ENCODE results near the gene CRYBG2.

CRYBG2 gene, protein sequence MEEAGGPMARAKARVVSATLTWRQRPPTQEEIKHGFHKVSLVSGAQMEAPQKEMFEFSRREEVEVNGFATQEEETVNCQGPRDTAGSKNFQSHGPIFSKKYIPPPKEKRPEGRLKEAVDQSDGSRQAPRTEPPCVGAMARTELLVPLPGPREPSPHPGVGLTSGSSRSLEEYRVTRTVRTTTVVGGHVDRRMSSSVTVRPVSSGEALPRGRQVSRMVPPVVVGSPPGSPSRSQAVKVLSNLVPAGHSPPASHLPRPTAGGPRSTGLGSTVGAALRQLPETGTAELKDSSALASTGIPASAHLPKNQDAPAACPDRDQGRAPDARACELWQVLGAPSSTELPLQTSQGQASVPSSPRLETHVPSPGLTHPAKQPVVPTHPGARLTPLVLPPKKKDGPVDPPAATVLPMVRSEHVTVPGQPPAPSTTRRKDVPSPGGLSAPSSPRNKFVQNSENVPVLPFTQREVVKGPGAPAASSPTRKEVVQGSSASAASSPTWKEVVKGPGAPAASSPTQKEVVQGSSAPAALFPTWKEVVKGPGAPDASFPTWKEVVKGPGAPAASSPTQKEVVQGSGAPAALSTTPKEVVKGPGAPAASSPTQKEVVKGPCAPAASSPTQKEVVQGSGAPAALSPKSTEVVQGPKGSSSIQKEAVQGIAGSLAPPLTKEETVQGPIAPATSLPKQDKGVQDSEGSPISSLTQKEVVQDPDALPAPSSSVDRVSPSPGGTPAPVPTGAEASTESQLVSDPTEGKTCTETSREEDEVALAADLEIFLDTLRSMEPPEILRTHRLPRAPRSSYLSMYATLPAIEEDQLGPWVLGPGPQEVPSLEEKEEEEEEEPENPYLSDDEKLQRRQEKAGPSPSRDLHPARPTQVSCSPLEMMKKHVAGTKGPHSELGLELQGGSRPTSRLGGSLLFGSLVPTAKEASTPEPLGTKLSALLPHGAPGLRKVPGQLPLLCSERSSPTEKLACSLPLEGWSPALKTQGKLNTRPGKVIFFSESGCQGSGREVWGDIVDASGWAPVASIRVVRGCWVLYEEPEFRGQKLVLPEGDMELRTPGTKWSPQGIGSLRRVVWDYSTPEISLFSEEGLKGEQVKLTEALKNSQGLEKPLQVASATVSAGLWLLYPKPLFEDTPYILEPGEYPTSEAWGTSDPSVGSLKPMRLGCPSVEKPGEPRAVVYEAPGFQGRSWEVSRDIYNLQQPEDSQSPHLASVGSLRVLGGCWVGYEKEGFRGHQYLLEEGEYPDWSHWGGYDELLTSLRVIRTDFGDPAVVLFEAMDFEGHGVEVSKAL (N-terminal part only)

DNA sequence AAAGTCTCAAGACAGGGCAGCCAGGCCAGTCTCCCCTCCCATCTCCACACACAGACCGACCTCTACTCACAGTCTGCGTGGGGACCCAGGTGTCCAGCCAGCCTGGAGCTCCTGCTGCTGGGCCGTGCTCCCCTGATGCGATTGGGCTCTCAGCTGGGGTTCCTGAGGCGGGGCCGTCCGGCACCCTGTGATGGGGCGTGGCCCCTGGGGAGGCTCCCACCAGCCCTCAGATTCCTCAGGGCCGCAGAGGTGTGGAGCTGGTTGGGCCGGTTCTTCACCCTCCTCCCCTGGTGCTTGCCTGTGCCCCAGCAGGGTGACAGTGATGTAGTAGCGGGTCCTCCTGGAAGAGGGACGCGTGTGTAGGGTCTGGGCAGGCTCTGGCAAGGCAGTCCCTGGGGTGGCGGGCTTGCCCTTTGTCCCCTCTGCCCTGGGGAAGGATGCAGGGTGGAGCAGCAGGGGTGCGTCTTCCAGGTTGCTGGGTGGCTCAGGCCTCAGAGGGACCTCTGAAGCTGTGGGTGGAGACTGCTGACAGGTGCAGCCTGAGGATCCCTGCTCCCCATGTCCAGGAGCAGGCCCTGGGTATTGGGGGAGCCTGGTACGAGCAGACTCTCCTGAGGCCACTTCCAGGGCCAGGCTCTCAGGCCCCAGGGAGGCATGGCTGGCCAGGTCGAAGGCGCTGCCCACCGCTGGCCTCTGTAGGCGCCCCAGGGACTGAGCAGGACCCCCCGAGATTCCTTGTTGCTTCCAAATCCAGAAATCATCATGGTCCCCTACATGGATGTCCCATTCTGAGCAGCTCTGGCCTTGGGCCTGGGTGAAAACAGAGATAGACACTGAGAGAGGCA, at the start of gene CRYBG2:
Gene CRYBG2 (minus strand): TSS at position 155 of the 845 bp plus-strand sequence. CDS start 7,473 bp downstream, outside the sequence.
- no peak for DNase-seq (ENCODE audit: extremely low spot score)
- TF ChIP-seq, protein P1, sequence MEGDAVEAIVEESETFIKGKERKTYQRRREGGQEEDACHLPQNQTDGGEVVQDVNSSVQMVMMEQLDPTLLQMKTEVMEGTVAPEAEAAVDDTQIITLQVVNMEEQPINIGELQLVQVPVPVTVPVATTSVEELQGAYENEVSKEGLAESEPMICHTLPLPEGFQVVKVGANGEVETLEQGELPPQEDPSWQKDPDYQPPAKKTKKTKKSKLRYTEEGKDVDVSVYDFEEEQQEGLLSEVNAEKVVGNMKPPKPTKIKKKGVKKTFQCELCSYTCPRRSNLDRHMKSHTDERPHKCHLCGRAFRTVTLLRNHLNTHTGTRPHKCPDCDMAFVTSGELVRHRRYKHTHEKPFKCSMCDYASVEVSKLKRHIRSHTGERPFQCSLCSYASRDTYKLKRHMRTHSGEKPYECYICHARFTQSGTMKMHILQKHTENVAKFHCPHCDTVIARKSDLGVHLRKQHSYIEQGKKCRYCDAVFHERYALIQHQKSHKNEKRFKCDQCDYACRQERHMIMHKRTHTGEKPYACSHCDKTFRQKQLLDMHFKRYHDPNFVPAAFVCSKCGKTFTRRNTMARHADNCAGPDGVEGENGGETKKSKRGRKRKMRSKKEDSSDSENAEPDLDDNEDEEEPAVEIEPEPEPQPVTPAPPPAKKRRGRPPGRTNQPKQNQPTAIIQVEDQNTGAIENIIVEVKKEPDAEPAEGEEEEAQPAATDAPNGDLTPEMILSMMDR (IDR thresholded peaks at IDR 0.05; ENCODE audit: control extremely low read depth, extremely low read depth, low read depth, missing control alignments), result no peak
- ChIA-PET CTCF (interaction anchor here (1.1 to 1.5 kb wide), 3 partner anchors 10 to 63 kb away, joined by 3 to 12 read pairs (median 4); no protein-coding TSS in a partner anchor), POLR2A (no interaction called here)

DNA sequence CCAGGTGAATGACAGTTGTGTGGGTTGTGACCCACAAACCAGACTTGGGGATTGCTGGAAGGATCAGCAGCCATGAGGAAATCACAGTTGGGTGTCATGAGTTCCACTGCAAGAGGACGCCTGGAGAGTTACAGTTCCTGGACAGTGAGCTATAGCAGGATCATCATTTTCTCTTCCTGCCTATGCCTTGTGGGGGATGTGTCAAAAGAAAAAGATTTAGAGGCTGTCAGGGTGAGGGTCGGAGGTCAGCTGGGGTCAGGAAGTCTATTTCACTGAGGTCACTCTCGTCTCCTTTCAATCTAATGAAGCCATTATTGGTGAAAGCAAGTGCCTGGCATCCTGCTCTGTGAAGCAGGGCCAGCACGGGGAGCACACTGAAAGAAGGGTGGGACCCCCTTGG, 49.7 kb upstream of the CRYBG2 start:
- TF ChIP-seq, protein P1 (IDR thresholded peaks at IDR 0.05; ENCODE audit: control extremely low read depth, extremely low read depth, low read depth, missing control alignments), result no peak
- ChIA-PET CTCF (interaction anchor here (1.0 to 5.7 kb wide), 2 partner anchors 13 to 40 kb away, joined by 3 to 42 read pairs; no protein-coding TSS in a partner anchor), POLR2A (no interaction called here)
- DNase-seq (ENCODE audit: extremely low spot score), result no peak

DNA sequence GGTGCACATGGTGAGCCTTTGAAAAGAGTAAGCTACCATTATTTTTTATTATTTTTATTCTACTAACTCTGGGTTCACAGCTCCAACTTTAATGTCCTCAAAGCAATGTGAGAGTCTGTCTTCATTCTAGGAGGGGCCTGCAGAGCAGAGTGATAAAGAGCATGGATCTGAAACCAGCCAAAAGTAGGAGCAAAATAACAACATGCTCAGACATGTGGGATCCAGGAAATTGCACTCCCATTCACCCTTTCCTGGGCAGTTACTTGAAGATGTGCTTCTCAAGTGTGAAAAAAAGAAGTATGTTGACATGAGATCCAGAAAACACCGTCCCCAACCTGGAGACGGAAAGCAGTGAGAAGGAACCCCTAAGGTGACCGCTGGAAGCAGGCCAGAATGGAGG, 48.0 kb upstream of the CRYBG2 start:
- TF ChIP-seq, protein P1 (IDR thresholded peaks at IDR 0.05; ENCODE audit: control extremely low read depth, extremely low read depth, low read depth, missing control alignments), result no peak
- DNase-seq (ENCODE audit: extremely low spot score), result no peak
- POLR2A ChIA-PET, result no interaction called here
- CTCF ChIA-PET, result interaction anchor here (0.7 to 4.0 kb wide), 3 partner anchors 14 to 117 kb away, joined by 3 to 23 read pairs (median 9); no protein-coding TSS in a partner anchor

DNA sequence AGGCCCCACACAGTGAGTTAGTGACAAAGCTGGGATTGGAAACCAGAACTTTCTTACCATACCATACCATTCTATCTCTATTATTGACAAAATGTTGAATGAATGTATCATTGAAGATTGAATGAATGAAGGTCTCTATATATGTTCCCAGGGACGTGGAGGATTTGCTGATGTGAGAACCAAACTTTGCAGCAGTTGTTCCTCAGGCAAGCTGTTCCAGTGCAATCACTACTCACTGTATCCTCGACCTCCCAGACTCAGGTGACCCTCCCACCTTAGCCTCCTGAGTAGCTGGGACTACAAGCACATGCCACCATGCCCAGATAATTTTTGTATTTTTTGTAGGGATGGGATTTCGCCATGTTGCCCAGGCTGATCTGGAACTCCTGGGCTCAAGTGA, 45.1 kb upstream of the CRYBG2 start:
- TF ChIP-seq, protein P1 (IDR thresholded peaks at IDR 0.05; ENCODE audit: control extremely low read depth, extremely low read depth, low read depth, missing control alignments), result no peak
- CTCF ChIA-PET, result interaction anchor here (4.0 kb wide), 1 partner anchor 17 kb away, joined by 23 read pairs; no protein-coding TSS in a partner anchor
- POLR2A ChIA-PET, result no interaction called here
- no peak for DNase-seq (ENCODE audit: extremely low spot score)

DNA sequence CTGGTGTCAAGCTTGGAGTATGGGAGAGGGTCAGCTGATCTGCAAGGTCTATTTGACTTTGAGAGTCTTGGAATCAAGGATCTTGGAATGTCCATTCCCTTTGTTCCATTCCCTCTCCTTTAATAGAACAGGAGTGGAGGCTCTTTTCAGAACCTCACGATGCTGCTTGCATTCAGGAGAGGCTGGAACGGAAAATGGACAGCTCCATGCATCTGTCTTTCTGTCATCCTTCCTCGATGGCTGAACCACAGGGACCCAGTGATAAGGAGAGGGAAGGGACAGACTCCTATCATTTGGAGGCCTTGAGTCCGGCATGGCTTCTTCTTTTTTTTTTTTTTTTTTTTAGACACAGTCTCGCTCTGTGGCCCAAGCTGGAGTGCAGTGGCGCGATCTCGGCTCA, 41.8 kb upstream of the CRYBG2 start:
- ChIA-PET POLR2A (no interaction called here), CTCF (interaction anchor here (0.8 to 6.6 kb wide), 7 partner anchors 9 to 318 kb away, joined by 3 to 41 read pairs (median 3); no protein-coding TSS in a partner anchor)
- TF ChIP-seq, protein P1 (IDR thresholded peaks at IDR 0.05; ENCODE audit: control extremely low read depth, extremely low read depth, low read depth, missing control alignments), result no peak
- no peak for DNase-seq (ENCODE audit: extremely low spot score)
